Left ventricle myocardium superior (tissue), 1 donor: ENCODE measurements around the gene LCNL1. TPM values are rescaled to one million over a fixed set of nuclear protein-coding genes. Genes with fewer than 3 reads are reported as not detected.

Experiments used
- ATAC-seq: fragments of 200-7000 bp; cut with Tn5 transposase; one replicate; pipeline ENCODE4 v1.9.1; 2020; ENCODE audit warnings: mild to moderate bottlenecking, moderate library complexity
- DNase-seq: peaks from one replicate; pipeline ENCODE4 v3.0.0-alpha.2; 2020
- intact Hi-C: fragments of 100-400 bp; cut with micrococcal nuclease; formaldehyde crosslinking; loops from one replicate; pipeline ENCODE4 v1.11.0; 2022
- long read RNA-seq: library from polyadenylated mRNA; unstranded; transcript quantifications from one replicate; pipeline ENCODE4 v2.0.0, GENCODE V29; 2021
- total RNA-seq: library from RNA; stranded (reverse); fragmentation: NEBNext Ultra II Directional; extraction: Animal tissue kit (Norgen Biotek cat#: 25700); gene quantifications from one replicate; pipeline ENCODE4 v1.2.1, GENCODE V29; 2021
- donor health status: DM: no; HTN: yes; CAD: no; lungs with severe emphysema.

The LCNL1 gene
- 18.3 TPM for total RNA-seq
- long read RNA-seq, transcript LCNL1-204 (2 exons, 3,706 nt): major isoform, 8 of 18 reads
- long read RNA-seq, partial matches to known transcripts: 0 of 18 reads
- long read RNA-seq, other reads (novel, unspliced or antisense): 10 of 18 reads

- intact Hi-C loops: no loop called here
- peak; percentile 1 for ATAC-seq
- peak; percentile 60 for DNase-seq
Observed at GRCh38 chr9:136982232-136983051, at the start of gene LCNL1. Gene LCNL1, plus strand, starts transcription at chr9:136982993. Its CDS starts 594 bp downstream, at chr9:136983587.

- ATAC-seq: no peak
- intact Hi-C loops: no loop called here
- no peak for DNase-seq
Observed at GRCh38 chr9:136934277-136934676, 48.5 kb upstream of the LCNL1 start.

GRCh38 chr9:136935651-136936050, 47.1 kb upstream of the LCNL1 start:
- ATAC-seq: no peak
- intact Hi-C loops: no loop called here

GRCh38 chr9:136936645-136937170, 46.1 kb upstream of the LCNL1 start:
- ATAC-seq (no peak), DNase-seq (no peak)
- intact Hi-C loops: no loop called here

More at GRCh38 chr9:136935651-136936050, 47.1 kb upstream of the LCNL1 start:
- no peak for DNase-seq

- DNase-seq: peak; percentile 20
- intact Hi-C loops: no loop called here
- no peak for ATAC-seq
Observed at GRCh38 chr9:136937186-136938001, 45.4 kb upstream of the LCNL1 start.

- intact Hi-C loops: no loop called here
- DNase-seq (peak; percentile 26), ATAC-seq (no peak)
Observed at GRCh38 chr9:136939431-136939995, 43.3 kb upstream of the LCNL1 start.

GRCh38 chr9:136939996-136940525, 42.7 kb upstream of the LCNL1 start:
- ATAC-seq (peak; percentile 76), DNase-seq (peak; percentile 87)
- intact Hi-C loops: no loop called here

- DNase-seq (peak; percentile 46), ATAC-seq (no peak)
- intact Hi-C loops: no loop called here
Observed at GRCh38 chr9:136940526-136941230, 42.1 kb upstream of the LCNL1 start.

GRCh38 chr9:136941231-136942111, 41.3 kb upstream of the LCNL1 start:
- DNase-seq (peak; percentile 41), ATAC-seq (no peak)
- intact Hi-C loops: no loop called here

GRCh38 chr9:136942112-136942880, 40.5 kb upstream of the LCNL1 start:
- ATAC-seq (no peak), DNase-seq (peak; percentile 41)
- intact Hi-C loops: no loop called here

GRCh38 chr9:136942881-136943230, 39.9 kb upstream of the LCNL1 start:
- intact Hi-C loops: no loop called here
- no peak for ATAC-seq
- DNase-seq: no peak

GRCh38 chr9:136943291-136944211, 39.2 kb upstream of the LCNL1 start:
- ATAC-seq (no peak), DNase-seq (peak; percentile 69)
- intact Hi-C loops: no loop called here

GRCh38 chr9:136944212-136944518, 38.6 kb upstream of the LCNL1 start:
- ATAC-seq: peak; percentile 29
- intact Hi-C loops: no loop called here
- no peak for DNase-seq

GRCh38 chr9:136944519-136945332, 38.1 kb upstream of the LCNL1 start, which contains the start of the genes C8G and FBXW5:
Gene C8G, plus strand, starts transcription at chr9:136945243. Its CDS starts 78 bp downstream, at chr9:136945321.
Gene FBXW5, minus strand, starts transcription at chr9:136944738. Its CDS starts 655 bp downstream, at chr9:136944083.
- DNase-seq: peak; percentile 98
- intact Hi-C loops: no loop called here
- peak; percentile 71 for ATAC-seq
